ENCODE measurements around the gene ATP6V1C2.

The ATP6V1C2 gene, protein sequence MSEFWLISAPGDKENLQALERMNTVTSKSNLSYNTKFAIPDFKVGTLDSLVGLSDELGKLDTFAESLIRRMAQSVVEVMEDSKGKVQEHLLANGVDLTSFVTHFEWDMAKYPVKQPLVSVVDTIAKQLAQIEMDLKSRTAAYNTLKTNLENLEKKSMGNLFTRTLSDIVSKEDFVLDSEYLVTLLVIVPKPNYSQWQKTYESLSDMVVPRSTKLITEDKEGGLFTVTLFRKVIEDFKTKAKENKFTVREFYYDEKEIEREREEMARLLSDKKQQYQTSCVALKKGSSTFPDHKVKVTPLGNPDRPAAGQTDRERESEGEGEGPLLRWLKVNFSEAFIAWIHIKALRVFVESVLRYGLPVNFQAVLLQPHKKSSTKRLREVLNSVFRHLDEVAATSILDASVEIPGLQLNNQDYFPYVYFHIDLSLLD

DNA sequence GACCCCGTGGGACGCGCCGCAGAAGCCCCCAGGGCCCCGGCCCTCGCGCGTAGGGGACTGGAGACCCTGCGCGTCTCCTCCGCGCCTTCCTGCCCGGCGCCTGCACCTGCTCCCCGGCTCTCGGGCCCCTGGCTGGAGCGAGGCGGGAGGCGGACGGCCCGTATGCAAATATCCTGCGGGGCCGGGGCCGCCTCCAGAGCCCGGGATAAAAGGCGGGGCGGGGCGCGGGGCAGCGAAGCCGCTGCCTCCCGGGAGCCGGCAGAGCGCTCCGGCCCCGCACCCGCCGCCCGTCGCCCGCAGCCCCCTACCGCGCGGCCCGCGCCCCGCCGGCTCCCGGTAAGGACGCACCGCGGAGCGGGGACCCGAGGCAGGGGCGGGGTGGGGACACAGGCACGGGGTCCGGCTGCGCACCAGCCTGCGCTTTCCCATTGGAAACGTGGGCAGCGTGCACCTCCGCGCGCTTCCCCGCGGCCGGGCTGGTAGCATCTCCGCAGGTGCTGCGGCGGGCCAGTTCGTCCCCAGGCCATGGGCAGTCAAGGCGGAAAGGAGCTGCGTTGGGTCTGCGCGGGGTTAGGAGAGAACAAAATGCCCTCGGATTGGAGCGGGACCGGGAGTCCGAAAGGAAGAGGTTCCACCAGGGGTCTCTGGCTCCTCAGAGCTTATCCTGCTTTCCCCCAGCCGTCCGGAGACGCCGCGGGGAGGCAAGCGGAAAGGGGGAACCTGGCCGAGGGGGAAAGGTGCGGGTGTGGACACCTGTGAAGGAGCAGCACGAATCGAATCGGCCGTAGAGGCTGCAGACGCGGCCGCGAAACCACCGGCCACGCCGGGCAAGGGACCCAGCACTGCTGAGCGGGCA lies at the start of gene ATP6V1C2:
Gene ATP6V1C2 (plus strand): TSS at position 235 of the 856 bp plus-strand sequence. CDS start 1,220 bp downstream, outside the sequence.
- DNase-seq: no peak

GRCh38 chr2:10675131-10675530 lies 46.3 kb upstream of the ATP6V1C2 start:
- no peak for DNase-seq

GRCh38 chr2:10678225-10678624 lies 43.2 kb upstream of the ATP6V1C2 start:
- no peak for DNase-seq

GRCh38 chr2:10680214-10680613 lies 41.2 kb upstream of the ATP6V1C2 start:
- DNase-seq: no peak

DNA sequence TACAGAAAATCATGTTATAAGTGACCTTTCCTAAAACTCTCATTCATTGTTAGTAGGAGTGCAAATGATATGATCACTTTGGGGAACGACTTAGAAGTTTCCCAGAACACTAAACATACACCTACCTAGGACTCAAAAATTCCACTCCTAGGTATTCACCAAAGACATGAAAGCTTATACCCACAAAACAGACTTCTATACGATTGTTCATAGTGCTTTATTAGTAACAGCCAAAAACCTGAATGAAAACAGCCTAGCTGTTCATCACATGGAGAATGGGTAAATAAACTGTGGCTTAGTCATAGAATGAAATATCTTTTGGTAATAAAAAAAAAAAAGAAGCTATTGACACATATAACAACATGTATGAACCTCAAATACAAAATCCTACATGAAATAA lies 40.5 kb upstream of the ATP6V1C2 start:
- DNase-seq: no peak

GRCh38 chr2:10686176-10686730 lies 35.2 kb upstream of the ATP6V1C2 start:
- DNase-seq: no peak

GRCh38 chr2:10688921-10689807 lies 32.3 kb upstream of the ATP6V1C2 start:
- no peak for DNase-seq

DNA sequence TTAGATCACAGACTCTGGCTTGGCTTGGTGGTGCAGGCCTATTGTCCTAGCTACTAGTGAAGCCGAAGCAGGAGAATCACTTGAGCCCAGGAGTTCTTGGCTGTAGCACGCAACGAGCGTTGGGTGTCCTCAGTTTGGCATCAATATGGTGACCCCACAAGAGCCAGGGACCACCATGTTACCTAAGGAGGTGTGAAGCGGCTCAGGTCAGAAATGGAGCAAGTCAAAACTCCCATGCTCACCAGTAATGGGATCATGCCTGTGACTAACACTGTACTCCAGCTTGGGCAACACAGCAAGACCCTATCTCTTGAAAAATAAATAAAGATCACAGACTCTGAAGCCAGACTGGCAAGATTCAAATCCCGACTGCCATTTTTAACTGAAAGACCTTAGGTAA lies 29.9 kb upstream of the ATP6V1C2 start:
- no peak for DNase-seq

DNA sequence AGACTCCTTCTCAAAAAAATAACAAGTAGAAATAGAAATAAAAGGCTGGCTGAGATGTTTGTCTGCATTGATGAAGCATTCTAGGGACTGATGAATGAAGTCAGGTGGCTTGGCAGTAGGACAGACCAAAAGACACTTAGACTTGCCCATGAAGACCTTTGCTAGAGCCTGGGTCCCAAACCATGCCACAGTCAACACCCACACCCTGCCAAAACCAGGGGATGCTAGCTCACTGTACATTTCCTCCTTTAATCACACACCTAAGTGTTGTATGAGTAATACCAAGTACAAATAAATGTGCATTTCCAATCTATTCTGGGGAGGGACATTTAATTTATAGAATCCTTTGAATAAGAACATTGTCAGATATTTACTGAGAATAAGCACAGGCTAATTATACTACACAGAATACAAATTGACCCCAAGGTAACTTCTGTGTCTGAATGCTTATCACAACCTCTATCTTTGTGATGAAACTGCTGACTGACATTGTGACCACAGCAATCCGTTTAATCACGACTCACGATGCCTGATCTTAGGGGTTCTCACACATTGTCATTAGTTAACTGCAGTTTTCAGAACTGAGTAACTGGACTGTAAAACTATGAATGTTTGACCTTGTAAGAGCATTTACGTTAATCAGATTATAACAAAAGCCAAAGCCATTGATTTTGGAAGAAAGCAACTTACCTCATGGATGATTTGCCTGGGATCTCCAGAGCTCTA lies 21.2 kb upstream of the ATP6V1C2 start:
- DNase-seq: no peak

DNA sequence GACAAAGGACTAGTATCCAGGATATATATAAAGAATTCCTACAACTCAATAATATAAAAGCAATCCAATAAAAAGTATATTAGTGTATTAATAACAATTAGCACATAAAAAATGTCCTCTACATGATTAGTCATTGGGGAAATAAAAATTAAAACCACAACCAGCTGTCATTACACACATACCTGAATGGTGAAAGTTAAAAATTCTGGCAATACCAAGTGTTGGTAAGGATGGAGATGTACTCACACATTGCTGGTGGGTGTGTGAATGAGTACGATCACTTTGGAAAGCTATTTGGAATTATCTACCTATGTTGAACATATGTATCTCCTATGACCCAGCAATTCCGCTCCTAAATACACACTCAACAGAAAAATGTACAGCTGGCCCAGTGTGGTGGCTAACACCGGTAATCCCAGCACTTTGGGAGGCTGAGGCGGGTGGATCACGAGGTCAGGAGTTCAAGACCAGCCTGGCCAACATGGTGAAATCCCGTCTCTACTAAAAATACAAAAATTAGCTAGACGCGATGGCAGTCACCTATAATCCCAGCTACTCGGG lies 17.3 kb upstream of the ATP6V1C2 start:
- no peak for DNase-seq

DNA sequence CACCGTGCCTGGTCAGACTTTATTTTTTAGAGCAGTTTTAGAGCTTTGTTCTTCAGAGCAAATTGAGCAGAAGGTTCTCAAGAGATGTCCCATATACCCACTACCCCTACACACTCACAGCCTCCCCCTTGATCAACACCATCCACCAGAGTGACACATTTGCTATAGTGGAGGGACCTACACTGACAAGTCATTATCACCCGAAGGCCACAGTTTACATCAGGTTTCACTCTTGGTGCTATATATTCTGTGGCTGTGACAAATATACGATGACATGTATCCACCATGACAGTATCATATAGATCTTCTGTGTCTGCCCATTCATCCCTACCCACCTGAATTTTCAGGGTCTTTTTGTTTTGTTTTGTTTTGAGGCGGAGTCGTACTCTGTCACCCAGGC lies 15.4 kb upstream of the ATP6V1C2 start:
- DNase-seq: no peak

DNA sequence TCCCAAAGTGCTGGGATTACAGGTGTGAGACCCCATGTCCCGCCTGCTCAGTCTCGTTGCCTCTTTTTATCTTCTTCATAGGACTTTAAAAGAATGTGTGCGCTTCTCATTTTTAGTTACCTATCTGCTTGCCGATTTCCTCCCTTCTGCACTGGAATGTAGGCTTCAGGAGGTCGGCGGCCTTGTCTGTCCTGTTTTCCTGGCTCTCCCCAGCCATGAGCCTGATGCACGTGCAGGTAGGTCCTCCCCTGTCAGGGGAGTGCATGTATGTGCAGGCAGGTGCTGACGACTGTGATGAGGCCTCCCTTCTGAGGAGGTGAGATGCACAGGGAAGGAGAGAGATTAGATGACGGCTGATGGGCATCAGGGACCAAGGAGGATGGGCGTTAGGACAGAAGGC lies 13.6 kb upstream of the ATP6V1C2 start:
- no peak for DNase-seq

DNA sequence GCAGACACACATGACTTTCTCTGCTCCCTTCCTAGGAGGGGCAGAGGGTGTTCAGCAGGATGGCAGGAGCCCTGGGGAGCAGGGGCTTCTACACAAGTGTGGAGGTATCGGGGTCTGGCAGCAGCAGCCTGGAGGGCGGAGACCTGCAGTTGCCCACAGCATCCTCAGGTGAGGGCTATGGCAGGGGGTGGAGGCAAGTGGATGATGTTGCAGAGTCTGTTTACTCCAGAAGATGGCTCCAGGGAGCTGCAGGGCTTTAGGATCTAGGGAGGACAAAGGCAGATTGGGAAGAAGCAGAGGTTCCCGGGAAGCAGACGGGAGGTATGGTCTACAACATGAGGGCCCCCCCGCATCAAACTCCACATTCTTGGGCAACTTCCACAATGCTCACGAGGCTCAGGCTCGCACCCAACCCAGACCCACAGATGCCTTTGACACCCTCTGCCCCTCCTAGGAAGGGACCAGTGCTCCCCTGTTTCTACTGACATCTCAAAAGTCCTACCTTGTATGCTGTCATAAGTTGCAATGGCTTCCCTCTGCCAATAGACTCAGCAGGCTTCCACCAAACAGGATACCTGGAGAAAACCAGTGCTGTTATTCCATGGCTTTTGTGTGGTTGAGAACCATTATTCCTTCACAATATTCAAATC lies 12.0 kb upstream of the ATP6V1C2 start:
- no peak for DNase-seq

GRCh38 chr2:10712185-10712809 lies 9.1 kb upstream of the ATP6V1C2 start:
- DNase-seq: no peak

GRCh38 chr2:10716581-10716980 lies 4.8 kb upstream of the ATP6V1C2 start:
- no peak for DNase-seq

DNA sequence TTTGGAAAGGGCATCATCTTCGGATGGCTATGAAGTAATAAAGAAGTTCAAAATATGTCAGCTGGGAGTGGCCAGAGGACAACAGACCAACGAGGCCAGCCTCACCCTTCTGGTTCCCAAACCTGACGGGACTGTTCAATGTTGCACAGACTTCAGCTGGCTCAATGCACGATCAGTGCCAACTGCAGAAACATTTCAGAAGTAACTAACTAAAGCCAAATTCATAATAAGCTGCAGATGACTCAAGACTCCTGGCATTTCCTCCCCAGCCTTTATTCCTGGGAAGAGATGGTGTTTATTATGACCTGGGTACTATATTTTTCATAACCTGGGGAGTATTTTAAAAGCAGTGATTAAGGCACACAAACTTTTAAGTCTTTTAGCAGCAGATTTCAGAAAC lies 3.8 kb upstream of the ATP6V1C2 start:
- no peak for DNase-seq

DNA sequence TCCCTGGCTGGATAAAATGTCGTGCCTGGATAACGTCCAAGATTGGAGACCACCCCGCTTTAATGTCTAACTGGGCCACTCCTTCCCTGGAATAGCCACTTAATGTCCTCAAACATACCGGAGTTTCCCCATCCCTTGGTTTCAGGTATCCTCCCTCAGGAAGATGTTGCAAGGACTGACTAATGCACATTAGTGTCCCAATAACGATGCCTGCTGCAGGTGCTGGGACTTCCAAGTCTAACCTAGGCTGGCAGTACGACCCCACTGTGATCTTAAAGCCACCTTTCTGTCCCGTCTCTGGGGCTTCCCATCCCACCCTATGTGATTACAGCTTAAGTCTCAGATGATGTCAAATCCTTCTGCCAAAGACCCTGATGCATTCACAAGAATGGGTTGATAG lies 1.1 kb upstream of the ATP6V1C2 start:
- no peak for DNase-seq

DNA sequence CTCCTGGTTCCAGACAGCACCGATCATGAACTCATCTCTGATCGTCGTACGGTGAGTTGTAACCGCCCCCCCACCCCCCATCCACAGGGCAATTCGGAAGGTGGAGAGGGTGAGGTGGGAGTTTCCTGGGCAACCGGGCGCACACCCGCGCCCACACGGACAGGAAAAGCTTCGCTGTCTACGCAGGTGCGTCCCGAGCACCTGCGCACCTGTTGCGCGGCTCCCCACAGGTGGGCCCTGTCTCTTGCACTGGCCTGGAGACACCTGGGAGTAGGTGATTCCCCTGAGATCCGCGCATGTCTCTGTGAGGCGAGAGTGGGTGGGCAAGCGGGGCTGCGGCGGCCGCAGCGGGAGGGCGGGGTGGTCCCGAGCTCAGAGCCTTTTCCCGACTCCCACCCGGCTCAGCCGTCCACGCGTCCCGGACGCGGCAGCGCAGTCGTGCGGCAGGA lies 459 bp upstream of the ATP6V1C2 start:
- DNase-seq: no peak

DNA sequence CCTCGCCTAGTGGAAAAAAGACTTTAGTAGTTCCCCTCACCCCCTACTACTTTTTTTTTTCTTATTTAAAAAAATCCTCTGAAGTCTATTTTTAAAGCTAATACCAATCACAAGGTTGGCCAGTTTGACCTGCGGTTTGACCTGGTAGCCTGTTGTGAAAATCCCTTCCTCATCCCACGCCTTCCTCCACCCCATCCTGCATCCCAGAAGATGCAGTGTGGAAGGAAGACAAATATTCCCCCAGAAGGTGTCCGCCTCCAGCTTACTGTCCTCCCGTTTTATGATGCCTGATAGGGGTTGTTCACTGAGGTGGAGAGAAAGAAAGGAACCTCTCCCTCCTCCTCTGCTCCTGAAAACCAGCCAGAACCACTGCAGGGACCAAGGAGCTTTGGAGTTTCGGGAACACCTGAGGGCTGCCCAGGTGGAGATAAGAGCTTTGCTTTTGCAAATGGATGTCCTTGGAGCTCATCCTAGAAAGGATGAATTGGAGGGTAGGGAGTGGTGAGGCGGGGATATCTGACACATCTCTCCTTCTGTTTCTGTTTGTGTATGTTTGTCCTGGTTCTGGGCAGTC lies 909 bp downstream of the ATP6V1C2 start:
- DNase-seq: no peak

DNA sequence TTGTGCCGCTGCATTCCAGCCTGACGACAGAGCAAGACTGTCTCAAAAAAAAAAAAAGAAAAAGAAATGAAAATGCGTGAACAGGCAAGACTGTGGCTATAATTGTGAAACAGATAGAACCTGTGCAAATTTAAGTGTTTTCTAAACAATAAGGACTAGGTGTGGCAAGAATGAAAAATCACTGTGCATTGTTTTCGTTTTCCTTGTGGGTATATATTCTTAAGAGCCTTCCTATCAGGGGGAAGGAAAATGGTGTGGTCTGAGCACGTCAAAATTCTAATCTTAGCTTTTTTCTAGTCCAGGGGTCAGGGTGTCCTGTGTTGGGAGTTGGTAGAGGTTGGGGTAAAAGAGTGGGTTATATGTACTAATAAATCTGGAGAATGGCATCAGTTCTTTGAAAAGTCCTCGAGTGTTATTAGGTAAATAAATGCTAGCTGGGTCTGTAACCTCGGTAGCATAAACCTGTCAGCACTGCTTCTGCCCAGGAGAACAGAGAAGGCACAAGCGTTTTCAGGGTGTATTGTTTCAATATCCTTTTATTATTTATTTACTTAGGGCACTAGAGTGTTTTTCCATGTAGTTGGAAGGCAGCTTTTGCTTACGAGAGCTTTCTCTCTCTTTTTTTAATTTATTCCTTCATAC lies 11.6 kb downstream of the ATP6V1C2 start:
- DNase-seq: no peak
